ENCODE data around the gene CWC15.
"Not testable (repeated sequence)": the region's sequence is repeated elsewhere in the genome, so short reads cannot be mapped to it uniquely, and the experiment has no call there.

The CWC15 gene

DNA sequence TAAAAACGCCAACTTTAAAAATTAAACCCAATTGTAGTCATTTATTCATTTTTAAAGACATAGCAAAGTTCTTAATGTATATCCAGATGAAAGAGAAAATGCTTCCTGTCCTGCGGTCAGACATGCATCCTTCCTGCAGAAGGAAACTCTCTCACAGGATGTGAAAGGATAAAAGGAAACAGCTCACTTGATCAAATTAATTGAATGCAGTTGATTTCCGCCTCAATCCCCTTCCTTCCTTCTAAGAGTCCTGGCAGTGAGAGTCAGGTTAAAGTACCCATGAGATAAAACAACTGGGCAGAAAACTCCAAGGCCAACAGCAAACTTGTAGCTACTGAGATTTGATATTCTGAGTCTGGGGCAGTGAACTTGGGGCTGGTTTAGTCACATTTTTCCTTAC is 38.5 kb downstream of the CWC15 start:
- H3K27ac Mint-ChIP-seq: no peak overlapping the region
- DNase-seq (ENCODE audit: low spot score): no peak

GRCh38 chr11:94934362-94934761 is 39.0 kb downstream of the CWC15 start:
- Mint-ChIP-seq H3K9me3 (peaks cover 3% of the 10 kb centered on the region), H3K27ac (no peak overlapping the region), H3K27me3 (ENCODE audit: low read depth) (peaks cover 8% of the 10 kb centered on the region), H3K4me1 (ENCODE audit: low read depth) (peaks cover 16% of the 10 kb centered on the region), H3K36me3 (ENCODE audit: low read depth) (no peaks in the 10 kb centered on the region), H3K4me3 (peak overlapping the region; percentile 19)
- DNase-seq (ENCODE audit: low spot score): no peak

More for the DNA sequence above, 38.5 kb downstream of the CWC15 start:
- Mint-ChIP-seq H3K4me3 (peak overlapping the region; percentile 19), H3K27me3 (ENCODE audit: low read depth) (peaks cover 12% of the 10 kb centered on the region), H3K9me3 (peaks cover 3% of the 10 kb centered on the region), H3K36me3 (ENCODE audit: low read depth) (no peaks in the 10 kb centered on the region), H3K4me1 (ENCODE audit: low read depth) (peaks cover 16% of the 10 kb centered on the region)

DNA sequence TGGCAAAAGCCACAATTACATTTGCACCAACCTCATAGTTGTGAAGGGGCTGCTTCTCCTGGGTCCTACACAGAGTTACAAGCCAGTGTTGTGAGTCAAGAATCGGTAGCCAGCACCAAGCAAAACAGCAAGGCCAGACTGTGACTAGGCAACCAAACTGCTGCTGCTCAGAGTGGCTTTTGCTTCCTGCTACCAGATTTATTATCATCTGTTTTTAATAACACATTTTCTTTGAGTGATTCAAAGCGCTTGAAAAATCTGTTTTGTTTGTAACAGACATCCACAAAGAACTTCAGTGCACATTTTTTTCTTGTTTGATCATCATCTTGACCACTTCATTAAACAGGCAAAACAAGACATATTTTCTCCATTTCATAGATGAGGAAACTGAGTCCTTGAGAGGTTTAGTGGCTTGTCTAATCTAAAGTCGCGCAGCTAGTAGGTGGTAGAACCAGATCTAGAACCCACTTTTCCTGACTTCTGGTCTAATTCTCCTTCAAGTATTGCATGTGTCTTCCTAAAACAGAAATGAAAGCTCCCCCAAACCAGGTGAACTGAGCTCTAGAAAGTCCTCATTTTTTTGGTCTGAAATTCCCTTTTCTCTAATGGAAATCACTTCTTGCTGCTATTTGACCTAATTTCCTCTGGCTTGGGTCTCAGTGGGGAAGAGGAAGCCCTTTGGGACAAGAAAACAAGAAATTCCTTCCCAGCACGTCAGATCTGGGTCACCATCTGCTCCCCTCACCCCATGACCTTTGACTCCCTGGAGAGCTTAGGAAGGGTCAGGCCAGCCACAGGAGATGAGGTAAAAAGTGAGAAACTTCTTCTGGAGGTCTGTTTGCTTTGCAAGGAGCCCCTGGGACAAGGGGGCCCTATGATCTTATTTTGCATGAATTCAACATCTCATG is 39.9 kb downstream of the CWC15 start:
- no peak for DNase-seq (ENCODE audit: low spot score)
- Mint-ChIP-seq H3K27ac (no peak overlapping the region), H3K4me1 (ENCODE audit: low read depth) (peaks cover 18% of the 10 kb centered on the region), H3K27me3 (ENCODE audit: low read depth) (peaks cover 5% of the 10 kb centered on the region), H3K36me3 (ENCODE audit: low read depth) (no peaks in the 10 kb centered on the region), H3K4me3 (no peak overlapping the region), H3K9me3 (peaks cover 3% of the 10 kb centered on the region)

- H3K4me1 Mint-ChIP-seq (ENCODE audit: low read depth): peaks cover 22% of the 10 kb centered on the region
- peaks cover 3% of the 10 kb centered on the region for H3K27me3 Mint-ChIP-seq (ENCODE audit: low read depth)
- no peak overlapping the region for H3K27ac Mint-ChIP-seq
- H3K9me3 Mint-ChIP-seq: peaks cover 3% of the 10 kb centered on the region
- H3K36me3 Mint-ChIP-seq (ENCODE audit: low read depth): no peaks in the 10 kb centered on the region
- no peak overlapping the region for H3K4me3 Mint-ChIP-seq
- no peak for DNase-seq (ENCODE audit: low spot score)
Observed at GRCh38 chr11:94932503-94932902, 40.9 kb downstream of the CWC15 start.

GRCh38 chr11:94932072-94932471 is 41.3 kb downstream of the CWC15 start:
- H3K4me3 Mint-ChIP-seq; H3K27ac Mint-ChIP-seq; DNase-seq (ENCODE audit: low spot score); H3K36me3 Mint-ChIP-seq (ENCODE audit: low read depth); H3K27me3 Mint-ChIP-seq (ENCODE audit: low read depth); H3K9me3 Mint-ChIP-seq: not testable (repeated sequence)
- peaks cover 22% of the 10 kb centered on the region for H3K4me1 Mint-ChIP-seq (ENCODE audit: low read depth)

- Mint-ChIP-seq H3K27me3 (ENCODE audit: low read depth) (no peaks in the 10 kb centered on the region), H3K4me3 (no peak overlapping the region), H3K36me3 (ENCODE audit: low read depth) (peaks cover 14% of the 10 kb centered on the region), H3K4me1 (ENCODE audit: low read depth) (peaks cover 27% of the 10 kb centered on the region), H3K27ac (no peak overlapping the region), H3K9me3 (peaks cover 17% of the 10 kb centered on the region)
- no peak for DNase-seq (ENCODE audit: low spot score)
Observed at GRCh38 chr11:94928117-94928990, 45.0 kb downstream of the CWC15 start.

DNA sequence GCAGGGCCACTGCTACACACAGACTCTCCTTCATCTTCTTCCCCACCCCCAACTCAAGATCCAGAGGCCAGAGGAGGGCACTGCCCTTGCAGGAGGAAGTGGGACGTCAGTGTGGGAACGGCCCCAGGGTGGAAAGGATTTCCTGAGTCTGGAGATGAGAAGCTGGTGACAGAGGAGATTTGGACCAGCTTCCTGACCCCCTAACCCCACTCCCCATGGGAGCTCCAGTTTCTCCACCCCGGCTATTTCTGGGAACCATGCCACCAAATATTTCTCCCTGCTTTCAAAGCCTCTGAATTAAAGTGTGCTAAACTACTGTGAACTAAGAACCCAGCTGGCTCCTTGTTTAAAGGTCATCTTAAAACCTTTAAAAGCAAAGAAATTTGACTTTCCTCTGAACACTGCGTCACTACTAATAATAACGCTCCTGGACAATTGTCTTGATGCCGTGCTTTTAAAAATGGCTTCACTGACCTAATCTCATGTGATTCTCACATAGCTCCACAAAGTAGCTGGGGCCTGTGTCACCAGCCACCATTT is 46.6 kb downstream of the CWC15 start:
- peaks cover 27% of the 10 kb centered on the region for H3K4me1 Mint-ChIP-seq (ENCODE audit: low read depth)
- H3K4me3 Mint-ChIP-seq: no peak overlapping the region
- no peaks in the 10 kb centered on the region for H3K27me3 Mint-ChIP-seq (ENCODE audit: low read depth)
- H3K36me3 Mint-ChIP-seq (ENCODE audit: low read depth): peaks cover 14% of the 10 kb centered on the region
- DNase-seq (ENCODE audit: low spot score): no peak
- peaks cover 14% of the 10 kb centered on the region for H3K9me3 Mint-ChIP-seq
- no peak overlapping the region for H3K27ac Mint-ChIP-seq

GRCh38 chr11:94926271-94926625 is 47.1 kb downstream of the CWC15 start:
- Mint-ChIP-seq H3K4me1 (ENCODE audit: low read depth) (peaks cover 27% of the 10 kb centered on the region), H3K9me3 (peaks cover 14% of the 10 kb centered on the region), H3K36me3 (ENCODE audit: low read depth) (peaks cover 14% of the 10 kb centered on the region), H3K27me3 (ENCODE audit: low read depth) (no peaks in the 10 kb centered on the region), H3K27ac (no peak overlapping the region), H3K4me3 (no peak overlapping the region)
- no peak for DNase-seq (ENCODE audit: low spot score)

GRCh38 chr11:94925422-94926270 is 47.7 kb downstream of the CWC15 start:
- Mint-ChIP-seq H3K4me1 (ENCODE audit: low read depth) (peaks cover 27% of the 10 kb centered on the region), H3K27ac (peak overlapping the region; percentile 74), H3K36me3 (ENCODE audit: low read depth) (peaks cover 14% of the 10 kb centered on the region), H3K9me3 (peaks cover 14% of the 10 kb centered on the region), H3K27me3 (ENCODE audit: low read depth) (peaks cover 1% of the 10 kb centered on the region), H3K4me3 (peak overlapping the region; percentile 5)
- no peak for DNase-seq (ENCODE audit: low spot score)

DNA sequence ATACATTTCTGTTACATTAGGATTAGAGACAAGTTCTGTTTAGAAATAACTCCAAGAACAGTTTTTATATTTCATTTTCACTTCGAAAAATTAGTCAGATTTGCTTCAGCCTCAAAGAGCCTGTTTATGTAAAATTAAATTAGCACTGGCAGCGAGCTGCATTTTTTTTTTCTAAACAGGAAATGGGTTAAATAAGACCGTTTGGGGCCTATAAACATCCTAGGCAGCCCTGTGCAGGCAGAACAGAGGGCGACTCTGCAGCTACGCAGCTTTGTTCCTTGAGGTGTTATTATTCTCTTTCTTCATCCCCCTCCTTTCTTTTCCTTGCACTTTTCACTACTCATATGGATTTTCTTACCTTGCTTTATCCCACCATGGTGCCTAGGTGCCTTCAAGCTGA is 48.7 kb downstream of the CWC15 start:
- peaks cover 27% of the 10 kb centered on the region for H3K4me1 Mint-ChIP-seq (ENCODE audit: low read depth)
- peaks cover 3% of the 10 kb centered on the region for H3K27me3 Mint-ChIP-seq (ENCODE audit: low read depth)
- peaks cover 14% of the 10 kb centered on the region for H3K9me3 Mint-ChIP-seq
- H3K4me3 Mint-ChIP-seq: peak overlapping the region; percentile 30
- peaks cover 14% of the 10 kb centered on the region for H3K36me3 Mint-ChIP-seq (ENCODE audit: low read depth)
- peak overlapping the region; percentile 74 for H3K27ac Mint-ChIP-seq
- DNase-seq (ENCODE audit: low spot score): no peak

DNA sequence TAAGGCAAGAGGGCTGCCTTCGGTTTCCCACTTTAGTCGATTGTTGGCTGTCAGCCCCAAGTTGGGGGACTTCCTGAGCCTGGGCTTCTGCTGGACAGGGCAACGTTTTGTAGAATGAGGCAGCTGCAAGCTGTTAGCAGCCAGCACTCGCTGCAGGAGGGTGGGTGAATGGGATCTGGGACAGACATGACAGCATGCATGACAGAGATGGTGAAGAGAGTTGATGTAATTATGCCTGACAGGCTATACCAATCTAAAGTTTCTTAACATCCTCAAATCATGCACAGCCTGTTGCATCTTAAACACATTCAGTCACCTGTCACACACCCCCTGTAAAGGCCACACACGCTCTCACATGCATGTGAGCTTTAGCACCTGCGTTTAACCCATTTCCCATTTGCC is 49.2 kb downstream of the CWC15 start:
- H3K4me1 Mint-ChIP-seq (ENCODE audit: low read depth): peaks cover 27% of the 10 kb centered on the region
- H3K27ac Mint-ChIP-seq: peak overlapping the region; percentile 74

GRCh38 chr11:94923004-94923334 is 50.4 kb downstream of the CWC15 start:
- H3K27ac Mint-ChIP-seq: no peak overlapping the region
- H3K4me1 Mint-ChIP-seq (ENCODE audit: low read depth): peaks cover 21% of the 10 kb centered on the region

More for the DNA sequence above, 49.2 kb downstream of the CWC15 start:
- H3K9me3 Mint-ChIP-seq: peaks cover 14% of the 10 kb centered on the region
- peaks cover 14% of the 10 kb centered on the region for H3K36me3 Mint-ChIP-seq (ENCODE audit: low read depth)
- peaks cover 3% of the 10 kb centered on the region for H3K27me3 Mint-ChIP-seq (ENCODE audit: low read depth)
- H3K4me3 Mint-ChIP-seq: peak overlapping the region; percentile 7
- DNase-seq (ENCODE audit: low spot score): no peak

GRCh38 chr11:94922321-94923003 is 50.9 kb downstream of the CWC15 start:
- no peak overlapping the region for H3K27ac Mint-ChIP-seq
- DNase-seq (ENCODE audit: low spot score): no peak
- no peak overlapping the region for H3K4me3 Mint-ChIP-seq
- peaks cover 14% of the 10 kb centered on the region for H3K9me3 Mint-ChIP-seq
- H3K4me1 Mint-ChIP-seq (ENCODE audit: low read depth): peaks cover 21% of the 10 kb centered on the region
- H3K36me3 Mint-ChIP-seq (ENCODE audit: low read depth): peaks cover 14% of the 10 kb centered on the region
- peaks cover 3% of the 10 kb centered on the region for H3K27me3 Mint-ChIP-seq (ENCODE audit: low read depth)

More at GRCh38 chr11:94923004-94923334, 50.4 kb downstream of the CWC15 start:
- no peak overlapping the region for H3K4me3 Mint-ChIP-seq
- peaks cover 14% of the 10 kb centered on the region for H3K9me3 Mint-ChIP-seq
- no peak for DNase-seq (ENCODE audit: low spot score)
- H3K36me3 Mint-ChIP-seq (ENCODE audit: low read depth): peaks cover 14% of the 10 kb centered on the region
- H3K27me3 Mint-ChIP-seq (ENCODE audit: low read depth): peaks cover 3% of the 10 kb centered on the region

Measured in T-helper 2 cell treated with Interferon-gamma antibody and Interleukin-4, amounts not matched to agents 5 μg/mL and 100 μg/mL, for 36 hours (primary cell).